OCI-LY7 (cell line): ENCODE data around the gene RELN.

Source experiments
- CTCF ChIP-seq: fragments of 200-600 bp; sonication (generic); conservative IDR thresholded peaks from 2 replicates; pipeline ENCODE4 v1.5.1; 2014; ENCODE audit warnings: mild to moderate bottlenecking, antibody characterized with exemption, low read length, moderate library complexity, mixed read lengths
- EZH2phosphoT487 ChIP-seq: fragments of 200-600 bp; sonication (generic); IDR thresholded peaks from 2 replicates; pipeline ENCODE4 v1.6.1; 2018; ENCODE audit warnings: low read depth, borderline replicate concordance, mild to moderate bottlenecking, mixed run types, antibody characterized with exemption, low read length, moderate library complexity, mixed read lengths

GRCh38 chr7:103949374-103949773 lies 40.1 kb downstream of the RELN start:
- no peak for TF ChIP-seq CTCF
- no peak for TF ChIP-seq EZH2phosphoT487
